ENCODE results near the gene RPS6KA5. TPM values are rescaled to one million over a fixed set of nuclear protein-coding genes. Genes with fewer than 3 reads are reported as not detected.
A peak's percentile ranks its signal among the peaks of the same experiment; 100 is the strongest.
"Not testable (repeated sequence)": the region's sequence is repeated elsewhere in the genome, so short reads cannot be mapped to it uniquely, and the experiment has no call there.

RPS6KA5 gene
- total and polyA plus RNA-seq, 7 donors = 0.94 to 20.0 (median 11.5) TPM

GRCh38 chr14:90848944-90849731 lies 211.3 kb downstream of the RPS6KA5 start:
- H3K36me3 ChIP-seq (ENCODE audit: insufficient read depth in 1 of 2, low read depth in 1 of 2) = no peaks in the 10 kb centered on the region
- H3K27me3 ChIP-seq (ENCODE audit: insufficient read depth in 3 of 3, low read length in 2 of 3) = peaks cover 0 to 2% (median 0%) of the 10 kb centered on the region in 3 donors
- ATAC-seq (no peak), DNase-seq (no peak)
- no peak overlapping the region for H3K4me3 ChIP-seq
- no peaks in the 10 kb centered on the region for H3K9me3 ChIP-seq
- H3K4me1 ChIP-seq = peaks cover 20% of the 10 kb centered on the region
- intact Hi-C loops (cut with DNase I) = no loop called here
- WGBS, 3 donors = 93 to 97% (median 95%) methylated on average over 17 of the region's 17 CpGs
- TF ChIP-seq, protein P1, sequence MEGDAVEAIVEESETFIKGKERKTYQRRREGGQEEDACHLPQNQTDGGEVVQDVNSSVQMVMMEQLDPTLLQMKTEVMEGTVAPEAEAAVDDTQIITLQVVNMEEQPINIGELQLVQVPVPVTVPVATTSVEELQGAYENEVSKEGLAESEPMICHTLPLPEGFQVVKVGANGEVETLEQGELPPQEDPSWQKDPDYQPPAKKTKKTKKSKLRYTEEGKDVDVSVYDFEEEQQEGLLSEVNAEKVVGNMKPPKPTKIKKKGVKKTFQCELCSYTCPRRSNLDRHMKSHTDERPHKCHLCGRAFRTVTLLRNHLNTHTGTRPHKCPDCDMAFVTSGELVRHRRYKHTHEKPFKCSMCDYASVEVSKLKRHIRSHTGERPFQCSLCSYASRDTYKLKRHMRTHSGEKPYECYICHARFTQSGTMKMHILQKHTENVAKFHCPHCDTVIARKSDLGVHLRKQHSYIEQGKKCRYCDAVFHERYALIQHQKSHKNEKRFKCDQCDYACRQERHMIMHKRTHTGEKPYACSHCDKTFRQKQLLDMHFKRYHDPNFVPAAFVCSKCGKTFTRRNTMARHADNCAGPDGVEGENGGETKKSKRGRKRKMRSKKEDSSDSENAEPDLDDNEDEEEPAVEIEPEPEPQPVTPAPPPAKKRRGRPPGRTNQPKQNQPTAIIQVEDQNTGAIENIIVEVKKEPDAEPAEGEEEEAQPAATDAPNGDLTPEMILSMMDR (IDR thresholded peaks at IDR 0.05) = no peak
- H3K27ac ChIP-seq = peak overlapping the region; percentile 67

GRCh38 chr14:90846511-90846910 lies 213.9 kb downstream of the RPS6KA5 start:
- intact Hi-C loops (cut with DNase I) = no loop called here
- Histone ChIP-seq H3K27ac (no peak overlapping the region), H3K36me3 (ENCODE audit: insufficient read depth in 1 of 2, low read depth in 1 of 2) (no peaks in the 10 kb centered on the region), H3K27me3 (ENCODE audit: insufficient read depth in 3 of 3, low read length in 2 of 3) (peaks cover 0 to 2% (median 0%) of the 10 kb centered on the region in 3 donors), H3K9me3 (no peaks in the 10 kb centered on the region), H3K4me1 (peaks cover 18% of the 10 kb centered on the region), H3K4me3 (no peak overlapping the region)
- TF ChIP-seq, protein P1 (IDR thresholded peaks at IDR 0.05) = no peak
- ATAC-seq = no peak
- DNase-seq = no peak
- 83 to 89% (median 87%) methylated on average over 4 of the region's 4 CpGs for WGBS, 3 donors

GRCh38 chr14:90844321-90844720 lies 216.1 kb downstream of the RPS6KA5 start:
- ATAC-seq = no peak
- Histone ChIP-seq H3K27me3 (ENCODE audit: insufficient read depth in 3 of 3, low read length in 2 of 3) (peaks cover 0 to 2% (median 0%) of the 10 kb centered on the region in 3 donors), H3K27ac (no peak overlapping the region), H3K9me3 (no peaks in the 10 kb centered on the region), H3K4me3 (no peak overlapping the region), H3K4me1 (no peaks in the 10 kb centered on the region), H3K36me3 (ENCODE audit: insufficient read depth in 1 of 2, low read depth in 1 of 2) (no peaks in the 10 kb centered on the region)
- intact Hi-C loops (cut with DNase I) = no loop called here
- DNase-seq = no peak
- TF ChIP-seq, protein P1 (IDR thresholded peaks at IDR 0.05) = no peak
- WGBS, 3 donors = 45 to 77% (median 67%) methylated on average over 3 of the region's 3 CpGs

DNA sequence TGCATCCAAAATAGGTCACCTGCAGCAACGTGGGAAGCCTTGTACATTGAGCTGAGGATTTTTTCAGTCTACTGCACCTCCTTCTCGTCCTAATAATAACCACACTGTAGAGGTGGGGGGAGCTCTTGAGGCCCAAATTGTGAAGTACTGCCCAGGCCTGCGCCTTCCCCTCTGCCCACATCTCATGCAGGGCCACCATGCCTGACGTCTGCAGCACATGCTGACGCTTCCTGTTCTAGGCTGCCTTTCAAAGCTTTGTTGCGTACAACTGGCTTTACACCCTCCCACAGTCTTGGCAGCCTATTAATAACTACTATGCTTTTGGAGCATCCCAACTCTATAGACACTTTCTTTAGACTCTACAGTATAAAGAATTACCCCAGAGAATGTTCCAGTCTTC lies 217.7 kb downstream of the RPS6KA5 start:
- Histone ChIP-seq H3K27ac (no peak overlapping the region), H3K4me1 (no peaks in the 10 kb centered on the region), H3K36me3 (ENCODE audit: insufficient read depth in 1 of 2, low read depth in 1 of 2) (no peaks in the 10 kb centered on the region), H3K4me3 (no peak overlapping the region), H3K27me3 (ENCODE audit: insufficient read depth in 3 of 3, low read length in 2 of 3) (peaks cover 0 to 2% (median 0%) of the 10 kb centered on the region in 3 donors), H3K9me3 (no peaks in the 10 kb centered on the region)
- peak in 1 of 4 donors; percentile 40 for ATAC-seq
- intact Hi-C loops (cut with DNase I) = no loop called here
- TF ChIP-seq, protein P1 (IDR thresholded peaks at IDR 0.05) = no peak
- 65 to 75% (median 68%) methylated on average over 6 of the region's 6 CpGs for WGBS, 3 donors
- no peak for DNase-seq

GRCh38 chr14:90840667-90841066 lies 219.8 kb downstream of the RPS6KA5 start:
- 89 to 97% (median 94%) methylated on average over 4 of the region's 4 CpGs for WGBS, 3 donors

More at GRCh38 chr14:90840667-90841066, 219.8 kb downstream of the RPS6KA5 start:
- H3K36me3 ChIP-seq (ENCODE audit: insufficient read depth in 1 of 2, low read depth in 1 of 2); H3K27me3 ChIP-seq (ENCODE audit: insufficient read depth in 3 of 3, low read length in 2 of 3); DNase-seq; H3K4me1 ChIP-seq; H3K4me3 ChIP-seq; ATAC-seq; H3K27ac ChIP-seq; intact Hi-C loops (cut with DNase I); H3K9me3 ChIP-seq: not testable (repeated sequence)
